ENCODE results near the gene STON2. TPM values are rescaled to one million over a fixed set of nuclear protein-coding genes. Genes with fewer than 3 reads are reported as not detected.

STON2 gene
- polyA plus RNA-seq, 4 donors: 3.4 to 11.5 (median 4.3) TPM

GRCh38 chr14:81220580-81220829 is 179.6 kb downstream of the STON2 start:
- Histone ChIP-seq H3K27me3 (ENCODE audit: control insufficient read depth in 3 of 3, insufficient read depth in 3 of 3, low read length in 3 of 3) (no peaks in the 10 kb centered on the region), H3K4me1 (ENCODE audit: control insufficient read depth in 3 of 3, insufficient read depth in 2 of 3, low read depth in 1 of 3, low read length in 2 of 3) (peaks cover 0 to 14% (median 5%) of the 10 kb centered on the region in 3 donors), H3K4me3 (ENCODE audit: low read depth in 1 of 3, low read length in 3 of 3) (peak overlapping the region; percentile 70 to 93 (median 91)), H3K27ac (ENCODE audit: low read depth in 1 of 3, low read length in 2 of 3) (peak overlapping the region; percentile 82 to 99 (median 93)), H3K36me3 (ENCODE audit: control insufficient read depth in 3 of 3, insufficient read depth in 2 of 3, low read depth in 1 of 3, low read length in 3 of 3) (peaks cover 0 to 4% (median 2%) of the 10 kb centered on the region in 3 donors), H3K9me3 (ENCODE audit: control insufficient read depth in 2 of 2, insufficient read depth in 1 of 2, low read depth in 1 of 2, low read length in 1 of 2) (no peaks in the 10 kb centered on the region)
- FAIRE-seq (no peak), DNase-seq (no peak)
- WGBS, 3 donors: 0 to 2% (median 0%) methylated on average over 9 to 13 of the region's 13 CpGs

- Histone ChIP-seq H3K4me1 (ENCODE audit: control insufficient read depth in 3 of 3, insufficient read depth in 2 of 3, low read depth in 1 of 3, low read length in 2 of 3) (peaks cover 0 to 14% (median 5%) of the 10 kb centered on the region in 3 donors), H3K4me3 (ENCODE audit: low read depth in 1 of 3, low read length in 3 of 3) (peak overlapping the region; percentile 70 to 93 (median 91)), H3K27me3 (ENCODE audit: control insufficient read depth in 3 of 3, insufficient read depth in 3 of 3, low read length in 3 of 3) (no peaks in the 10 kb centered on the region), H3K36me3 (ENCODE audit: control insufficient read depth in 3 of 3, insufficient read depth in 2 of 3, low read depth in 1 of 3, low read length in 3 of 3) (peaks cover 0 to 4% (median 2%) of the 10 kb centered on the region in 3 donors), H3K27ac (ENCODE audit: low read depth in 1 of 3, low read length in 2 of 3) (peak overlapping the region; percentile 91 to 99 (median 96)), H3K9me3 (ENCODE audit: control insufficient read depth in 2 of 2, insufficient read depth in 1 of 2, low read depth in 1 of 2, low read length in 1 of 2) (no peaks in the 10 kb centered on the region)
- 0 to 1% (median 1%) methylated on average over 47 to 84 of the region's 84 CpGs for WGBS, 3 donors
- FAIRE-seq (no peak), DNase-seq (peak; percentile 24 to 63)
Measured at GRCh38 chr14:81219759-81220579, 180.2 kb downstream of the STON2 start.

- peaks cover 0 to 14% (median 5%) of the 10 kb centered on the region in 3 donors for H3K4me1 ChIP-seq (ENCODE audit: control insufficient read depth in 3 of 3, insufficient read depth in 2 of 3, low read depth in 1 of 3, low read length in 2 of 3)
- H3K27ac ChIP-seq (ENCODE audit: low read depth in 1 of 3, low read length in 2 of 3): peak overlapping the region; percentile 91 to 97 (median 96)
- 0% methylated on average over 29 of the region's 29 CpGs for WGBS, 3 donors
- peak overlapping the region; percentile 70 to 91 (median 77) for H3K4me3 ChIP-seq (ENCODE audit: low read depth in 1 of 3, low read length in 3 of 3)
- H3K27me3 ChIP-seq (ENCODE audit: control insufficient read depth in 3 of 3, insufficient read depth in 3 of 3, low read length in 3 of 3): no peaks in the 10 kb centered on the region
- no peak for FAIRE-seq
- H3K9me3 ChIP-seq (ENCODE audit: control insufficient read depth in 2 of 2, insufficient read depth in 1 of 2, low read depth in 1 of 2, low read length in 1 of 2): no peaks in the 10 kb centered on the region
- H3K36me3 ChIP-seq (ENCODE audit: control insufficient read depth in 3 of 3, insufficient read depth in 2 of 3, low read depth in 1 of 3, low read length in 3 of 3): peaks cover 0 to 7% (median 2%) of the 10 kb centered on the region in 3 donors
- DNase-seq: peak; percentile 96
Measured at GRCh38 chr14:81219210-81219758, 180.8 kb downstream of the STON2 start.

- Histone ChIP-seq H3K4me1 (ENCODE audit: control insufficient read depth in 3 of 3, insufficient read depth in 2 of 3, low read depth in 1 of 3, low read length in 2 of 3) (no peaks in the 10 kb centered on the region), H3K36me3 (ENCODE audit: control insufficient read depth in 3 of 3, insufficient read depth in 2 of 3, low read depth in 1 of 3, low read length in 3 of 3) (peaks cover 8 to 32% (median 10%) of the 10 kb centered on the region in 3 donors), H3K27ac (ENCODE audit: low read depth in 1 of 3, low read length in 2 of 3) (no peak overlapping the region), H3K9me3 (ENCODE audit: control insufficient read depth in 2 of 2, insufficient read depth in 1 of 2, low read depth in 1 of 2, low read length in 1 of 2) (no peaks in the 10 kb centered on the region), H3K27me3 (ENCODE audit: control insufficient read depth in 3 of 3, insufficient read depth in 3 of 3, low read length in 3 of 3) (no peaks in the 10 kb centered on the region), H3K4me3 (ENCODE audit: low read depth in 1 of 3, low read length in 3 of 3) (no peak overlapping the region)
- FAIRE-seq: no peak
- peak in 1 of 2 donors; percentile 7 for DNase-seq
- 55 to 77% (median 73%) methylated on average over 2 of the region's 2 CpGs for WGBS, 3 donors
Measured at GRCh38 chr14:81211844-81212243, 188.3 kb downstream of the STON2 start.

Other genes with a start within 250 kb of the STON2 start
- gene GTF2A1, start 179.4 kb downstream of the STON2 start, polyA plus RNA-seq: 10 to 100 TPM in 1 of 4 donors, 1 to 10 TPM in 3; 4.9 to 19.1 (median 7.9) TPM
- 10 to 100 TPM in 2 of 4 donors, 1 to 10 TPM in 2; 7.4 to 63.2 (median 15.5) TPM for gene SEL1L, start 133.5 kb upstream of the STON2 start, polyA plus RNA-seq